HG03442 (cell line): ENCODE measurements around the gene LNPEP.

Experiments
- ATAC-seq: cut with Tn5 transposase; IDR thresholded peaks from one replicate; pipeline ENCODE4 v1.9.1; 2021; ENCODE audit warnings: mild to moderate bottlenecking, moderate library complexity; ENCODE audit not compliant: unreplicated experiment

The LNPEP gene

GRCh38 chr5:96957254-96958049 lies 21.6 kb downstream of the LNPEP start:
- peak; percentile 57 for ATAC-seq

DNA sequence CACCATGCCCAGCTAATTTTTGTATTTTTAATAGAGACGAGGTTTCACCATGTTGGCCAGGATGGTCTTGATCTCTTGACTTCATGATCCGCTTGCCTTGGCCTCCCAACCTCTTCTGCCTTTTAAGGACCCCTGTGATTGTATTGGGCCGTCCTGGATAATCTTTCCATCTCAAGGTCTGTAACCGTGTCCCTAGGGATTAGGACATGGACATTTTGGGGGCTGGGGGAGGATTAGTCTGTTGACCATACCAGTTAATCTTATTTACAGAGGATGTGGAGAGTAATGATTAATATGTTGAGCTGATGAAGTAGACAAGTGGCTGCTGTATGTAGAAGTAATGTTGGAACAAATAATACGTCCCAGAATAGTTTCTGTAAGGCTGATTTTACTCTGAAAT lies 23.1 kb downstream of the LNPEP start:
- no peak for ATAC-seq

DNA sequence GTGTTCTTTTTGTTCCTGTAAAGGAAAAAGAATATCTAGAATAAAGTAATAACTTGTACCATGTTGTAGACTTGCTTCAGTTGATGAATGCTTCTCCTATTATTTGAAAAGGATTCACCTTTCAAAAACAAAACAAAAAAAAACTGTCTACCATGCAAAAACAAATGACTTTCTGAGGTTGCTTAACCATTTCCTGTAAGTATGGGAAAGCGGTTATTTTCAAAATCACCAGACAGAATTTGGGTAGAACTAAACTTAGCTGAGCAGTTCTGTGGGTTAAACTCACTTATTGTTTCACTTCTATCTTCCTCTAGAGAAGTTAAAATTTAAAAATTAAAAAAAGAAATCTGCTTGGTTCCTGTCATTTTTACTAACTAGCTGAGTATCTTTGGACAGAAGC lies 25.2 kb downstream of the LNPEP start:
- ATAC-seq = peak; percentile 49

- ATAC-seq = no peak
Observed at GRCh38 chr5:96962540-96962991, 26.7 kb downstream of the LNPEP start.

DNA sequence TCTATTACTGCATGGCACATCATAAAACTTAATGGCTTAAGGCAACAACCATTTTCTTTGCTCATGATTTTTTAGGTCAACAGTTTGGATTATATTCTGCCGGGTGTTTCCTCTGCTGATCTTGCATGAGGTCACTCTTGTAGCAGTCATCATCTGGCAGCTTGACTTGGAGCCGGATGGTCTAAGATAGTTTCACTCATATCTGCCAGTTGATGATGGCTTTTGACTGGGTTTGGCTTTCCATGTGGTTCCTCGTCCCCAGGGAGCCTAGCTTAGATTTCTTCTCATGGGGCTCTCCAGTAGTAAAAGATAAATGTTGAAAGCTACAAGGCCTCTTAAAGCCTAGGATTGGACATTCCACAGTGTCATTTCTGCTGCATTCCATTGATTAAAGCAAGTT lies 27.4 kb downstream of the LNPEP start:
- ATAC-seq = peak; percentile 71

- no peak for ATAC-seq
Observed at GRCh38 chr5:96966801-96967200, 30.9 kb downstream of the LNPEP start.

DNA sequence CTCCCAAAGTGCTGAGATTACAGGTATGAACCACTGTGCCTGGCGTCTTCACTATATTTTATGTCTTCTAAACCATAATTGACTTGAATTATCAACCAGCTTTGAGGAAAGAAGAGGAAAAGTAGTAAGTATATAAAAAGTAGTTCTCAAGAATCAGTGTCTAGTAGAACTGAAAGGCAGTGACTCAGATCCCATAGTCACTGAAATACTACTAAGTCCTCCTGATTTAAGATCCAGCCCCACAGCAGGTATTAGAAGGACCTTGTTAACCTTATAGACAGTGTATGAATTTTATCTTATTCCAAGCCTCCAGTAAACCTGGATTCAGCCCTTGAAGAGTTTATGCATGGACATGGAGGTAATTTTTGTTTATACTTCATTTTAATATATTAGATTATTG lies 31.5 kb downstream of the LNPEP start:
- no peak for ATAC-seq

GRCh38 chr5:96968074-96968473 lies 32.2 kb downstream of the LNPEP start:
- ATAC-seq = no peak

- no peak for ATAC-seq
Observed at GRCh38 chr5:96968614-96969013, 32.7 kb downstream of the LNPEP start.

DNA sequence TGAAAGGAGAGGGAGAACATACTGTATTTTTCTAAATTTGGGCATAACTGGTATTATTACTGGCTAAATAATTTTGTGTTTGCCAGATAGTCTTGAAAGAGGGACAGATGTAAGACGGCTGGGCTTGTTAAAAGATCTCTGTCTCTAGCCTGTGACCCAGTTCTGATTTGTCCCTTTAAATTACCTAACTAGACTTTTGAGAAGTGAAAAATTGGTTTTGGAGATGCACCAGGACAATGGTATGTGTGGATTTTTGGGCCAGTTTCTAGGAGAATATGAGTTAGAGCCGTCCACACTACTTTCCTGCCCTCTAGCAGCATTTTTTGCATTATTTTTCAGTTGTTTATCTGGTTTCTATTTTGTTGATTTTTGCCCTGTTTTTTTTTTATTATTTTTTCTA lies 33.5 kb downstream of the LNPEP start:
- ATAC-seq = no peak

DNA sequence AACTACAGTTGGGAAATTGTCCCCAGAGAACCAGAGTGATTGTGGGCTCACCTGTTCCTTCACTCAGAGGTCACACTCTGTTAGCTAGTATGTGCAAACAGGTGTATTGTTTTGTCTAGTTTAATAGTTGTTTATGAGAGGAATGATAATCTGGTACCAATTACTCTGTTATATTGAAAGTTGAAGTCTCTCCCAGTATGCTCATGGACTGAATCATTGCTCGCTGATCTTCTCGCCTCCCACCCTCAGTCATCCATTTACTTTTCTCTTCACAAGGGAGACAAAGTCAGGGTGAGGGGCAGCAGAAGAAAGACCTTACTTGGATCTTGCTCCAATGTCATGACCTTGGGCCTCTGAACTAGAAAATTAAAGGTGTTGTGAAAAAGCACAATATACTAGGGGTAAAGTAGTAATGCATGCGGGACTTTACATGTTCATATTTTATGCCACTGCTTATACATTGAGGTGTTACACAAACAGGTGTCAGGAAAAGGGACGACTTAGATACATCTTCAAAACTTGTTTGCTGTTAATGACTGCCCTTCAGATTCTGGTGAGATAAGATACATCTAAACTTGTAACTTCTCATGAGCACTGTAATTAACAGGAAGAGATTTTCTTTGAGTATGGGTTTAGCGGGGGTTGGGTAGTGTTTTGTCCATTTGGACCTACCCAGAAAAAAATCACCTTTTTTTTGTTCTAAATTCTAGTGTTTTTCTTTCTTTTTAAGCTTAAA lies 36.9 kb downstream of the LNPEP start:
- ATAC-seq = no peak

DNA sequence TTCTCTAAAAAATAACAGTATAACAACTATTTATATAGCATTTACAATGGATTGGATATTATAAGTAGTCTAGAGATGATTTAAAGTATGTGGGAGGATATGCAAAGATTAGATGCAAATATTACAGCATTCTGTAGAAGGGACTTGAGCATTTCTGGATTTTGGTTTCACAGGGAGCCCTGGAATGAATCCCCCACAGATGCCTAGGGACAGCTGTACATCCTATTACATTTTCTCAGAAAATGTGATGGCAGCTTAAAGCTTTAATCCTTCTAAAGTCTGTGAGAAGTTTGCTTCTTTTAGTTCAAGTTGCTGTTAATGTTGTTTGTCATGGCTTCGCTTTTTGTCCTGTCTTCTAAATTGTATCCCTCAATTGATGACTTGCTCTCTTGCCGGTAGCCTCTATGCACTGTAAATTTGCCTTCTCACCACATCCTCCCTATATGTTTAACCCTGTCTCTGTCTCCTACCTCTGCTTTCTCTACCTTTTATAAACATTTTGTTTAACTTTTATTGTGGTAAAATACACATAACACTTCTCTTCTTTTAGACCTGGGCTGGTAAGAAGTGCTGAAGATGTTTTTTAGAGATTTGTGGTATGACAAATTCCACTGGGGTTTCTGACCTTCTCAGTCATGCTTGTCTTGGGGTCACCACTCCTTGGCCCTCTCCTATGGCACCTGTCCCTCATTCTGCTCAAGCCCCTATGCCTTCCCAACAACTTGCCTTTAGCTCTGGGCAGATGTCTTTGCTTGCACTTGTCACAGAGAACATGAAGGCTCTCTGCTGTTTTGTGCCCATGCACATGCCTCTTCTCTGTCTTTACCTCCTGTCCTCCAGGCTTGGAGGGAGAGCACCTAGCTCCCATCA lies 37.9 kb downstream of the LNPEP start:
- ATAC-seq = peak; percentile 48

GRCh38 chr5:96975656-96976055 lies 39.8 kb downstream of the LNPEP start:
- no peak for ATAC-seq

DNA sequence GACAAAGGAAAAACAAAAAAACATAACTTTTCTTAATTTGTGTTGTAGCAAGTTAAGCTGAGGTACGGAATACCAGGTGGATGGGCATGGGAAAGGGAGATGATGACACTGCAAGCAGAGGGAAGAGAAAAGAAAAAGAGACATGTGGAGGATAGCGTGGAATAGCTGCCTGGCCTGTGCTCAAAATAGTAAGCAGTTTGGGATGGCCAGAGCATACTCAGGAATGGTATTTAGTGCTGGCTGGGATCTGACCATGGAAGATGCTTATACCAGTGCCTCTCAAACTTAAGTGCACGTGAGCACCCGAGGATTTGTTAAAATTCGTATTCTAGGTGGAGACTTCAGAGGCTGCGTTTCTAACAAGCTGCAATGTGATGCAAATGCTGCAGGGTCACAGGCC lies 41.3 kb downstream of the LNPEP start:
- ATAC-seq = no peak

- ATAC-seq = no peak
Observed at GRCh38 chr5:96978812-96979449, 43.1 kb downstream of the LNPEP start.

GRCh38 chr5:96984506-96985192 lies 48.8 kb downstream of the LNPEP start:
- ATAC-seq = no peak

DNA sequence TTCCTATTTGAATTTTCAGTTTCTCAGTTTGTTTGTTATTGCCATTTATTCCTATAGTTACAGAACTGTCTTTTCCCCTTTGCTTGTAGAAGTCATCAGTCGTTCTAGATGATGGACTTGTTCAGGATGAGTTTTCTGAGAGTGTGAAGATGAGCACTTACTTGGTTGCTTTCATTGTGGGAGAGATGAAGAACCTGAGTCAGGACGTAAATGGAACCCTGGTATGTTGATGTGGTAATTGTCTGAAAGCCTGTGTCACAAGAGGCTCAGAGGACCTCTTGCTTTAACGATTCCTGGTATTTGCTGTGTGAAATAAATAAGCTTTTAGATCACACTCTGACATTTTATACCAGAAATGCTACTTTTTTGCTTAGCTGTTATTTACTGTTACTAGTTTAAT lies 50.6 kb downstream of the LNPEP start:
- no peak for ATAC-seq

DNA sequence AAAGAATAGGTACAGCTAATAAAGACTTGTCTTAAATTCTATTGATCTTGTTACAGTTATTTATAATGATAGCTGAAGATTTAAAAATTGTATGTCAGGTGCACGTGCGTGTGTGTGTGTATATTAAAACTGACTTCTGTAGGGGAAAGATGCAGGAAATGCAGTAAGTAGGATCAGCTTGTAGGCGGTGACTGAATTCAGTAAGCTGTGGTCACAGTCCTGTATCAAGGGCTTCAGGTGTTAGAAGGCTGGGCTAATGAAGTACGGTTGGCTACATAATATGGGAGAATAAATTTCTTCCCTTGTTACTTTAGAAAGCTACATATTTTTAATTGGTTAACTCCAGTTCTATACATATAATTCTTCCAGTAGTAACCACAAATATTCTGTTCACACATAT lies 54.2 kb downstream of the LNPEP start:
- no peak for ATAC-seq

GRCh38 chr5:96991708-96992107 lies 55.8 kb downstream of the LNPEP start:
- ATAC-seq = no peak

GRCh38 chr5:96993760-96994159 lies 57.9 kb downstream of the LNPEP start:
- ATAC-seq = no peak
